ENCODE data around the gene OVCA2. TPM values are rescaled to one million over a fixed set of nuclear protein-coding genes. Genes with fewer than 3 reads are reported as not detected.
A peak's percentile ranks its signal among the peaks of the same experiment; 100 is the strongest.

OVCA2 gene
- total RNA-seq, 1 donor from 2014 or later = 44.0 TPM

- peaks cover 92% of the 10 kb centered on the region for H3K4me1 Mint-ChIP-seq (ENCODE audit: low read depth)
- H3K36me3 Mint-ChIP-seq (ENCODE audit: low read depth) = peaks cover 24% of the 10 kb centered on the region
- H3K27me3 Mint-ChIP-seq (ENCODE audit: insufficient read depth) = peaks cover 1% of the 10 kb centered on the region
- peak overlapping the region; percentile 86 for H3K27ac Mint-ChIP-seq
- DNase-seq (ENCODE audit: low spot score) = no peak
- intact Hi-C loops (cut with micrococcal nuclease) = loop anchor here (5.0 kb wide), 2 partner anchors 33 to 72 kb away; no protein-coding TSS in a partner anchor
- H3K4me3 Mint-ChIP-seq = no peak overlapping the region
- H3K9me3 Mint-ChIP-seq = no peaks in the 10 kb centered on the region
Measured at GRCh38 chr17:2085648-2085949, 43.8 kb downstream of the OVCA2 start.

- peak overlapping the region; percentile 86 for H3K27ac Mint-ChIP-seq
- peaks cover 1% of the 10 kb centered on the region for H3K27me3 Mint-ChIP-seq (ENCODE audit: insufficient read depth)
- DNase-seq (ENCODE audit: low spot score) = no peak
- H3K4me1 Mint-ChIP-seq (ENCODE audit: low read depth) = peaks cover 98% of the 10 kb centered on the region
- H3K9me3 Mint-ChIP-seq = no peaks in the 10 kb centered on the region
- intact Hi-C loops (cut with micrococcal nuclease) = loop anchor here (5.0 kb wide), 2 partner anchors 34 to 71 kb away; no protein-coding TSS in a partner anchor
- H3K4me3 Mint-ChIP-seq = peak overlapping the region; percentile 66
- peaks cover 24% of the 10 kb centered on the region for H3K36me3 Mint-ChIP-seq (ENCODE audit: low read depth)
Measured at GRCh38 chr17:2086306-2086705, 44.5 kb downstream of the OVCA2 start.

DNA sequence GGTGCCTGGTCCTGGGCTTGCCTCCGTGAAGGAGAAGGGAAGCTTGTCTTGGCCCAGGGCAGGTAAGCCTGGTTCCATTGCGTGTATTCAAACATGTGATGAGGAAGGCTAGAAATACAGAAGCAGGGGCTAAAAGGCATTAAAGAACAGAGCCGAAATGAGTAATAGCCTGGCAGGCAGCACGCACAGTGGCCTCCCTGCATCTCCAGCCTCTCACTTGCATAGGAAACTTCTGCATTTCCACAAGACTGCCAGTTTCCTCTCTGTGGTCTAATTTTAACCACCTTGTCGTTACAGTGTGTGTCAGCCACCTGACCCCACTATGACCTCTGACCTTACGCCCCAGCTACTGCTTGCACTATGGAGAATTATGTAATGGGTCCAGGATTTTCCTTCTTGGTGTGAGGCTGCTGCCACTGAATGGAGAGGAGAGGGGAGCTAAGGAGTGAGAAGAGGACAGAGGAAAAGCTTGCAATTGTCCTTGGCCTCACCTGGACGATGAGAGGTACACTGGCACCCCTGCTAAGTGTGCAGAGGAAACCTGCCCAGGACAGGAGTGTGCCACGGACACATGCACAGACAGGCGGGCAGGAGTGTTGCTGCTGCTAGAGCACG, 45.9 kb downstream of the OVCA2 start:
- Mint-ChIP-seq H3K4me1 (ENCODE audit: low read depth) (peaks cover 93% of the 10 kb centered on the region), H3K27me3 (ENCODE audit: insufficient read depth) (peaks cover 1% of the 10 kb centered on the region), H3K36me3 (ENCODE audit: low read depth) (peaks cover 23% of the 10 kb centered on the region), H3K4me3 (peak overlapping the region; percentile 66), H3K27ac (peak overlapping the region; percentile 86), H3K9me3 (no peaks in the 10 kb centered on the region)
- intact Hi-C loops (cut with micrococcal nuclease) = loop anchor here (1.0 to 5.0 kb wide), 5 partner anchors 17 to 179 kb away; no protein-coding TSS in a partner anchor
- DNase-seq (ENCODE audit: low spot score) = peak; percentile 54

DNA sequence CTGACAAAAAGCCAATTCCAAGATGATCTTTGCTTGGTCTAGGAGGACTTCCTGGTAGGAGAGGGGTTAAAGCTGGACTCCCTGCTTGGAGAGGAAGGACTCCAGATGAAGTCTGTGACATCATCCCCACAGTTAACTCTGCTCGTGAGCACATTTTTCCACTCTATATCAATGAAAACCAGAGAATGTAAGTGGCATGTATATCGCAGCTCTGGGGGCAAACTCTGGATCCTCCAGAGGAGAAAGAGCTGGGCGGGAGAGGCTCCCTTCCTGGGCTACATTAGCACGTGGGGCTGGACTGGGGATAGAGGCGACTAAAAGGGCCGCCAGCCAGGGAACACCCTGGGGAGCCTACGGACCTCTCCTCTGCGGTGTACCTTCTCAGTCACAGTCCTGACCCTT, 47.2 kb downstream of the OVCA2 start:
- intact Hi-C loops (cut with micrococcal nuclease) = loop anchor here (1.0 to 5.0 kb wide), 5 partner anchors 37 to 151 kb away; no protein-coding TSS in a partner anchor
- Mint-ChIP-seq H3K9me3 (no peaks in the 10 kb centered on the region), H3K36me3 (ENCODE audit: low read depth) (peaks cover 24% of the 10 kb centered on the region), H3K4me1 (ENCODE audit: low read depth) (peaks cover 88% of the 10 kb centered on the region), H3K27me3 (ENCODE audit: insufficient read depth) (peaks cover 1% of the 10 kb centered on the region), H3K4me3 (peak overlapping the region; percentile 87), H3K27ac (peak overlapping the region; percentile 94)
- DNase-seq (ENCODE audit: low spot score) = no peak

GRCh38 chr17:2090210-2090641, 48.4 kb downstream of the OVCA2 start:
- intact Hi-C loops (cut with micrococcal nuclease) = no loop called here
- DNase-seq (ENCODE audit: low spot score) = no peak
- H3K9me3 Mint-ChIP-seq = no peaks in the 10 kb centered on the region
- H3K4me1 Mint-ChIP-seq (ENCODE audit: low read depth) = peaks cover 76% of the 10 kb centered on the region
- peak overlapping the region; percentile 87 for H3K4me3 Mint-ChIP-seq
- H3K27ac Mint-ChIP-seq = peak overlapping the region; percentile 94
- peaks cover 1% of the 10 kb centered on the region for H3K27me3 Mint-ChIP-seq (ENCODE audit: insufficient read depth)
- peaks cover 17% of the 10 kb centered on the region for H3K36me3 Mint-ChIP-seq (ENCODE audit: low read depth)

- Mint-ChIP-seq H3K27ac (peak overlapping the region; percentile 11), H3K36me3 (ENCODE audit: low read depth) (peaks cover 17% of the 10 kb centered on the region), H3K4me1 (ENCODE audit: low read depth) (peaks cover 69% of the 10 kb centered on the region), H3K9me3 (no peaks in the 10 kb centered on the region), H3K27me3 (ENCODE audit: insufficient read depth) (peaks cover 1% of the 10 kb centered on the region), H3K4me3 (peak overlapping the region; percentile 87)
- intact Hi-C loops (cut with micrococcal nuclease) = no loop called here
- no peak for DNase-seq (ENCODE audit: low spot score)
Measured at GRCh38 chr17:2090804-2091534, 49.1 kb downstream of the OVCA2 start.

DNA sequence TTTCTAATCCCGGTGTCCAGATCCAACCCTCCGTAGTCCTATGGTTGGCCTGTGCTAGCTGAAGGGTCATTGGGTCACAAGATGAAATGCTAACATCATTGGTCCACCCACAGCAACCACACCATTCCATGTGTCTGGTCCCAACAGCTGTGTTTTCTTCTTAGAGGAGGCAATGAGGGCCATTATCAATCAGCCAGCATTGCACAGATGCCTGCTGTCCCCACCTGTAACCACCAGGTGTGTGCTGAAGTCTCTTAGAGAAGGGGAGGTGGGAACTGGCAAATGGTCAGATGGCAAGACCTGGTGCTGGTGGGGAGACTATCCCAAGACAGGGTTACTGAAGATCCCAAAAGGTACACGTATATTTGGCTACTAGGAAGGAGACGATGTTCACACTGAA, 50.4 kb downstream of the OVCA2 start:
- peak overlapping the region; percentile 1 for H3K27ac Mint-ChIP-seq
- H3K4me3 Mint-ChIP-seq = no peak overlapping the region
- H3K9me3 Mint-ChIP-seq = no peaks in the 10 kb centered on the region
- no peak for DNase-seq (ENCODE audit: low spot score)
- intact Hi-C loops (cut with micrococcal nuclease) = no loop called here
- peaks cover 16% of the 10 kb centered on the region for H3K36me3 Mint-ChIP-seq (ENCODE audit: low read depth)
- peaks cover 1% of the 10 kb centered on the region for H3K27me3 Mint-ChIP-seq (ENCODE audit: insufficient read depth)
- H3K4me1 Mint-ChIP-seq (ENCODE audit: low read depth) = peaks cover 56% of the 10 kb centered on the region

Other genes starting within 250 kb of the OVCA2 start
- gene SMYD4, start 212.1 kb upstream of the OVCA2 start, total RNA-seq = 28.4 and 33.4 TPM in 2 replicates
- gene RPA1, start 212.0 kb upstream of the OVCA2 start, total RNA-seq = 266 and 269 TPM in 2 replicates
- gene RTN4RL1, start 16.7 kb upstream of the OVCA2 start, total RNA-seq = 1.0 TPM in 2 replicates
- gene DPH1, start 11.9 kb upstream of the OVCA2 start, total RNA-seq = 49.4 and 61.3 TPM in 2 replicates
- 45.6 and 47.0 TPM in 2 replicates for gene HIC1, start 13.1 kb downstream of the OVCA2 start, total RNA-seq